Suprapubic skin (tissue), 4 donors: ENCODE measurements around the gene DPYSL5. TPM values are rescaled to one million over a fixed set of nuclear protein-coding genes. Genes with fewer than 3 reads are reported as not detected.

Source experiments
- DNase-seq, 2 donors: peaks; one replicate each; pipeline ENCODE4 v3.0.0-alpha.2; 2019; ENCODE audit warnings: low spot score in 2 of 2
- H3K27ac ChIP-seq: fragments of 200-600 bp; sonication (generic); one replicate; pipeline ENCODE4 v1.5.1; 2019
- H3K27me3 ChIP-seq: fragments of 200-600 bp; sonication (generic); one replicate; pipeline ENCODE4 v1.5.1; 2019
- H3K36me3 ChIP-seq: fragments of 200-600 bp; sonication (generic); one replicate; pipeline ENCODE4 v1.5.1; 2019
- H3K4me1 ChIP-seq: fragments of 200-600 bp; sonication (generic); one replicate; pipeline ENCODE4 v1.5.1; 2019
- H3K4me3 ChIP-seq: fragments of 200-600 bp; sonication (generic); one replicate; pipeline ENCODE4 v1.5.1; 2019; ENCODE audit warnings: mild to moderate bottlenecking
- H3K9me3 ChIP-seq: fragments of 200-600 bp; sonication (generic); one replicate; pipeline ENCODE4 v1.5.1; 2019
- CTCF ChIP-seq, 2 donors: fragments of 200-600 bp in 1 of 2; fragments of 450-650 bp in 1 of 2; sonication (generic) in 1 of 2; IDR thresholded peaks; one replicate each; pipeline ENCODE4 v1.5.1; 2016 to 2019; ENCODE audit warnings: antibody characterized with exemption in 2 of 2, mild to moderate bottlenecking in 1 of 2, moderate library complexity in 1 of 2
- EP300 ChIP-seq: sonication (generic); formaldehyde crosslinking; IDR thresholded peaks from one replicate; pipeline ENCODE4 v1.6.1; 2017; ENCODE audit warnings: antibody characterized with exemption
- POLR2A ChIP-seq, 2 donors: fragments of 450-650 bp; IDR thresholded peaks; one replicate each; pipeline ENCODE4 v1.6.1; 2017; ENCODE audit warnings: antibody characterized with exemption in 2 of 2, mild to moderate bottlenecking in 2 of 2, moderate library complexity in 2 of 2
- POLR2AphosphoS5 ChIP-seq, 3 donors: sonication (generic); formaldehyde crosslinking; IDR thresholded peaks; one replicate each; pipeline ENCODE4 v1.6.1; 2017; ENCODE audit warnings: antibody characterized with exemption in 3 of 3
- WGBS: methylation state at CpG from one replicate; pipeline ENCODE4 v1.1.5; 2018; 5-methylcytosine and 5-hydroxymethylcytosine counted together
- total RNA-seq, 4 donors: library from RNA; depleted of rRNA; stranded (reverse); fragments of >200 nt; gene quantifications; one replicate each; pipeline ENCODE4 v1.1.0, GENCODE V29; 2016

The DPYSL5 gene
- total RNA-seq, 4 donors from 2014 or later = not detected

- no peaks in the 10 kb centered on the region for H3K27me3 ChIP-seq
- H3K4me3 ChIP-seq = no peak overlapping the region
- H3K36me3 ChIP-seq = no peaks in the 10 kb centered on the region
- no peak overlapping the region for H3K27ac ChIP-seq
- no peak for TF ChIP-seq CTCF (IDR thresholded peaks at IDR 0.05)
- no peak for TF ChIP-seq EP300
- no peak for TF ChIP-seq POLR2AphosphoS5 (IDR thresholded peaks at IDR 0.05)
- TF ChIP-seq POLR2A (IDR thresholded peaks at IDR 0.05) = no peak
- peaks cover 23% of the 10 kb centered on the region for H3K4me1 ChIP-seq
- 65% methylated on average over 2 of the region's 2 CpGs for WGBS
- no peak for DNase-seq
- H3K9me3 ChIP-seq = no peaks in the 10 kb centered on the region
These were observed 131.8 kb downstream of the DPYSL5 start for GRCh38 chr2:26979741-26980140.

- no peaks in the 10 kb centered on the region for H3K27me3 ChIP-seq
- no peaks in the 10 kb centered on the region for H3K9me3 ChIP-seq
- no peak for DNase-seq
- H3K27ac ChIP-seq = no peak overlapping the region
- peaks cover 18% of the 10 kb centered on the region for H3K4me1 ChIP-seq
- H3K4me3 ChIP-seq = no peak overlapping the region
- no peaks in the 10 kb centered on the region for H3K36me3 ChIP-seq
- TF ChIP-seq EP300 = no peak
- WGBS = 83% methylated on average over 2 of the region's 2 CpGs
These were observed 133.0 kb downstream of the DPYSL5 start for GRCh38 chr2:26980971-26981370.

- Histone ChIP-seq H3K27me3 (no peaks in the 10 kb centered on the region), H3K4me3 (no peak overlapping the region), H3K36me3 (no peaks in the 10 kb centered on the region), H3K4me1 (peaks cover 18% of the 10 kb centered on the region), H3K9me3 (no peaks in the 10 kb centered on the region), H3K27ac (no peak overlapping the region)
- 25% methylated on average over 2 of the region's 2 CpGs for WGBS
- peak in 1 of 2 donors; percentile 78 for DNase-seq
- no peak for TF ChIP-seq POLR2A (IDR thresholded peaks at IDR 0.05)
- no peak for TF ChIP-seq POLR2AphosphoS5 (IDR thresholded peaks at IDR 0.05)
- no peak for TF ChIP-seq EP300
- peak; percentile 33 to 43 for TF ChIP-seq CTCF (IDR thresholded peaks at IDR 0.05)
These were observed 134.3 kb downstream of the DPYSL5 start for GRCh38 chr2:26982102-26982742.

GRCh38 chr2:26983746-26984145 lies 135.8 kb downstream of the DPYSL5 start:
- peaks cover 13% of the 10 kb centered on the region for H3K4me1 ChIP-seq
- no peaks in the 10 kb centered on the region for H3K27me3 ChIP-seq
- H3K4me3 ChIP-seq = no peak overlapping the region
- WGBS = 72% methylated on average over 3 of the region's 3 CpGs
- no peak for DNase-seq
- H3K9me3 ChIP-seq = no peaks in the 10 kb centered on the region
- TF ChIP-seq POLR2AphosphoS5 (IDR thresholded peaks at IDR 0.05) = no peak
- no peak for TF ChIP-seq CTCF (IDR thresholded peaks at IDR 0.05)
- TF ChIP-seq POLR2A (IDR thresholded peaks at IDR 0.05) = no peak
- TF ChIP-seq EP300 = no peak
- H3K27ac ChIP-seq = no peak overlapping the region
- no peaks in the 10 kb centered on the region for H3K36me3 ChIP-seq

GRCh38 chr2:26985807-26986206 lies 137.9 kb downstream of the DPYSL5 start:
- 92% methylated on average over 4 of the region's 4 CpGs for WGBS
- Histone ChIP-seq H3K4me3 (no peak overlapping the region), H3K9me3 (no peaks in the 10 kb centered on the region), H3K4me1 (peaks cover 13% of the 10 kb centered on the region), H3K36me3 (no peaks in the 10 kb centered on the region), H3K27me3 (no peaks in the 10 kb centered on the region), H3K27ac (no peak overlapping the region)
- TF ChIP-seq EP300 (no peak), POLR2A (IDR thresholded peaks at IDR 0.05) (no peak), CTCF (IDR thresholded peaks at IDR 0.05) (no peak), POLR2AphosphoS5 (IDR thresholded peaks at IDR 0.05) (no peak)
- no peak for DNase-seq

- Histone ChIP-seq H3K27me3 (no peaks in the 10 kb centered on the region), H3K4me1 (peaks cover 13% of the 10 kb centered on the region), H3K27ac (no peak overlapping the region), H3K4me3 (no peak overlapping the region), H3K9me3 (no peaks in the 10 kb centered on the region), H3K36me3 (no peaks in the 10 kb centered on the region)
- TF ChIP-seq EP300 (no peak), CTCF (IDR thresholded peaks at IDR 0.05) (no peak), POLR2A (IDR thresholded peaks at IDR 0.05) (no peak), POLR2AphosphoS5 (IDR thresholded peaks at IDR 0.05) (no peak)
- DNase-seq = no peak
- WGBS = 82% methylated on average over 5 of the region's 5 CpGs
These were observed 138.6 kb downstream of the DPYSL5 start for GRCh38 chr2:26986576-26986975.
